HEK293 (cell line): ENCODE measurements around the gene EML1.

Experiments
- SP2 ChIP-seq: fragments of 450-650 bp; formaldehyde crosslinking; IDR thresholded peaks from 2 replicates; pipeline ENCODE4 v1.5.1; 2016; ENCODE audit warnings: missing biosample characterization, missing genetic modification characterization
- ZNF274 ChIP-seq, 2 experiments: fragments of 200-500 bp in 1 of 2; fragments of 450-650 bp in 1 of 2; sonication (Bioruptor generic) in 1 of 2; formaldehyde crosslinking in 1 of 2; IDR thresholded peaks; 2 replicates each; pipeline versions ENCODE4 v1.5.1 to v1.6.1; 2014 to 2016; ENCODE audit warnings: borderline replicate concordance in 1 of 2, inconsistent platforms in 1 of 2, low read length in 1 of 2, missing biosample characterization in 1 of 2, missing genetic modification characterization in 1 of 2
- TF ChIP-seq, protein P1 (sequence below): fragments of 450-650 bp; formaldehyde crosslinking; IDR thresholded peaks from 2 replicates; pipeline ENCODE4 v1.5.1; 2016; ENCODE audit warnings: missing biosample characterization, missing genetic modification characterization

DNA sequence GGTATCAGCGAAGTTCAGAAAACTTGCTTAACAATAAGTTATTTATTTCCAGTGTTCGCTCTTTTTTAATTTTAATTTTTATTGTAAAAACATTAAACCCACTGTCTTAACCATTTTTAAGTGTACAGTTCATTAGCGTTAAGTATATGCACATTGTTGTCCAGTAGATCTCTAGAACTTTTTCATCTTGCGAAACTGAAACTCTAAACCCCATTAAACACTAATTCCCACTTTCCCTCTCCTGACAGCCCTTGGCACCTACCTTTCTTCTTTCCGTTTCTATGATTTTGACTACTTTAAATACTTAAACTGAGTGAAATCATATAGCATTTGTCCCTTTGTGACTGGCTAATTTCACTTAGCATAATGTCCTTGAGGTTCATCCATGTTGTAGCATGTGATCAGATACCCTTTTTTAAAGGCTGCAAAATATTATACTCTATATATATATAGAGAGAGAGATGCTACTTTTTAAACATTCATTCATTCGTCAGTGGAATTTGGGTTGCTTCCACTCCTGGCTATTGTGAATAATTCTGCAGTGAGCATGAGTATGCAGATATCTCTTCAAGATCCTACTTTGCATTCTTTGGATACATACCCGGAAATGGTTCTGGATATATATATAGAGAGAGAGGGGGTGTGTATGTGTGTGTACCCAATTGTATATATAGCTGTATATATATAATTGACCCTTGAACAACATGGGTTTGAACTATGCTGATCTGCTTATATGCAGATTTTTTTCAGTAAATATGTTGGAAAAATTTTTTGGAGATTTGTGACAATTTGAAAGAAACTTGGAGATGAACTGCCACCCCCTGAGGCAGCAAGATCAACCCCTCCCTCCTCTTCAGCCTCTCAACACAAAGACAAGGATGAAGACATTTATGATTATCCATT lies 197.3 kb downstream of the EML1 start:
- TF ChIP-seq SP2 (tag by site-specific recombination) (no peak), ZNF274 (IDR thresholded peaks at IDR 0.05; ENCODE audit: low read length) (no peak), ZNF274 (tag by site-specific recombination; IDR thresholded peaks at IDR 0.05; ENCODE audit: borderline replicate concordance) (no peak)
- TF ChIP-seq, protein P1, sequence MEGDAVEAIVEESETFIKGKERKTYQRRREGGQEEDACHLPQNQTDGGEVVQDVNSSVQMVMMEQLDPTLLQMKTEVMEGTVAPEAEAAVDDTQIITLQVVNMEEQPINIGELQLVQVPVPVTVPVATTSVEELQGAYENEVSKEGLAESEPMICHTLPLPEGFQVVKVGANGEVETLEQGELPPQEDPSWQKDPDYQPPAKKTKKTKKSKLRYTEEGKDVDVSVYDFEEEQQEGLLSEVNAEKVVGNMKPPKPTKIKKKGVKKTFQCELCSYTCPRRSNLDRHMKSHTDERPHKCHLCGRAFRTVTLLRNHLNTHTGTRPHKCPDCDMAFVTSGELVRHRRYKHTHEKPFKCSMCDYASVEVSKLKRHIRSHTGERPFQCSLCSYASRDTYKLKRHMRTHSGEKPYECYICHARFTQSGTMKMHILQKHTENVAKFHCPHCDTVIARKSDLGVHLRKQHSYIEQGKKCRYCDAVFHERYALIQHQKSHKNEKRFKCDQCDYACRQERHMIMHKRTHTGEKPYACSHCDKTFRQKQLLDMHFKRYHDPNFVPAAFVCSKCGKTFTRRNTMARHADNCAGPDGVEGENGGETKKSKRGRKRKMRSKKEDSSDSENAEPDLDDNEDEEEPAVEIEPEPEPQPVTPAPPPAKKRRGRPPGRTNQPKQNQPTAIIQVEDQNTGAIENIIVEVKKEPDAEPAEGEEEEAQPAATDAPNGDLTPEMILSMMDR (tag by site-specific recombination) = no peak
